ENCODE results near the gene RNF13.

- TF ChIP-seq, protein P1, sequence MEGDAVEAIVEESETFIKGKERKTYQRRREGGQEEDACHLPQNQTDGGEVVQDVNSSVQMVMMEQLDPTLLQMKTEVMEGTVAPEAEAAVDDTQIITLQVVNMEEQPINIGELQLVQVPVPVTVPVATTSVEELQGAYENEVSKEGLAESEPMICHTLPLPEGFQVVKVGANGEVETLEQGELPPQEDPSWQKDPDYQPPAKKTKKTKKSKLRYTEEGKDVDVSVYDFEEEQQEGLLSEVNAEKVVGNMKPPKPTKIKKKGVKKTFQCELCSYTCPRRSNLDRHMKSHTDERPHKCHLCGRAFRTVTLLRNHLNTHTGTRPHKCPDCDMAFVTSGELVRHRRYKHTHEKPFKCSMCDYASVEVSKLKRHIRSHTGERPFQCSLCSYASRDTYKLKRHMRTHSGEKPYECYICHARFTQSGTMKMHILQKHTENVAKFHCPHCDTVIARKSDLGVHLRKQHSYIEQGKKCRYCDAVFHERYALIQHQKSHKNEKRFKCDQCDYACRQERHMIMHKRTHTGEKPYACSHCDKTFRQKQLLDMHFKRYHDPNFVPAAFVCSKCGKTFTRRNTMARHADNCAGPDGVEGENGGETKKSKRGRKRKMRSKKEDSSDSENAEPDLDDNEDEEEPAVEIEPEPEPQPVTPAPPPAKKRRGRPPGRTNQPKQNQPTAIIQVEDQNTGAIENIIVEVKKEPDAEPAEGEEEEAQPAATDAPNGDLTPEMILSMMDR (IDR thresholded peaks at IDR 0.05) = no peak
- no peak for TF ChIP-seq POLR2AphosphoS5 (IDR thresholded peaks at IDR 0.05)
These were observed 152.3 kb downstream of the RNF13 start for GRCh38 chr3:149965278-149965677.

Measured in breast epithelium (tissue), 3 donors.